Hypothalamus (tissue), 51 donors: Measurements from ENCODE around the gene LGALS8.
A peak's percentile ranks its signal among the peaks of the same experiment; 100 is the strongest.
"Not testable (repeated sequence)": the region's sequence is repeated elsewhere in the genome, so short reads cannot be mapped to it uniquely, and the experiment has no call there.

Experiments
- DNase-seq, 51 donors: peaks; one replicate each; lab custom pipeline; 2025; lab: John Stamatoyannopoulos, UW

The LGALS8 gene

GRCh38 chr1:236523704-236524141, at the start of gene LGALS8:
Gene LGALS8 (plus strand): TSS chr1:236523982. CDS start chr1:236526071, 2,089 bp downstream.
- DNase-seq, result peak; percentile 28 to 86 (median 70)

- DNase-seq, result no peak
Observed at GRCh38 chr1:236476019-236476418, 47.8 kb upstream of the LGALS8 start.

DNA sequence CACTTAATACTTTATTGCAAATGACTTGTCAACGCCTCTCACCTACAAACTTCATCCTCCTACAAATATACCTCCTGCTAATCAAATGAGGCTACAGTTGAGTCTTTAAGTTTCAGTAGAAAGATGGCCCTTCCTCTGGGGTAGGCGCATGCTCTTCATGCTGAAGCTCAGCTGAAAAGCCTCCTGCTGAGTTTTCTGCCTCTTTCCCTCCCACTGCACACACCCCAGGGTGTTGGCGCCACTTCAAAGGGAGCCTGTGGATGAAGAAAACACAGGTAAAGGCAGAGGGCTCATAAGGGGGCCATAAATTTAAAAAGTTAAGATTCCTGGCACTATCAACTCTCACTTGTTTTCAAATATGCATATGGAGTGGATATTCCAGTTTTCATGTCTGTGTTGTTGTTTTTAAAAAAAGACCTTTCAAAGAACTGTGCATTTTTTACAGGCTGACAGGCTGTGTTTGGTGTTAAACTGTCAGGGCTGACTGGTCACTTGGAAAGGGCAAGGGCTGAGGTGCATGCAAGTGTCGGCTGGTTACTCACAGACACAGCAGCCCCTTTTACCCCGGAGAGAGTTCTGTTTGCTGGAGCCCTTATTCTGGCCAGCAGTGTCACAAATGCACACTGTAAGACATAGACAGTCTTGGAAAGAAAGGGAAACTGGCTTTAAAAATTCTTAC, 42.9 kb upstream of the LGALS8 start:
- no peak for DNase-seq

DNA sequence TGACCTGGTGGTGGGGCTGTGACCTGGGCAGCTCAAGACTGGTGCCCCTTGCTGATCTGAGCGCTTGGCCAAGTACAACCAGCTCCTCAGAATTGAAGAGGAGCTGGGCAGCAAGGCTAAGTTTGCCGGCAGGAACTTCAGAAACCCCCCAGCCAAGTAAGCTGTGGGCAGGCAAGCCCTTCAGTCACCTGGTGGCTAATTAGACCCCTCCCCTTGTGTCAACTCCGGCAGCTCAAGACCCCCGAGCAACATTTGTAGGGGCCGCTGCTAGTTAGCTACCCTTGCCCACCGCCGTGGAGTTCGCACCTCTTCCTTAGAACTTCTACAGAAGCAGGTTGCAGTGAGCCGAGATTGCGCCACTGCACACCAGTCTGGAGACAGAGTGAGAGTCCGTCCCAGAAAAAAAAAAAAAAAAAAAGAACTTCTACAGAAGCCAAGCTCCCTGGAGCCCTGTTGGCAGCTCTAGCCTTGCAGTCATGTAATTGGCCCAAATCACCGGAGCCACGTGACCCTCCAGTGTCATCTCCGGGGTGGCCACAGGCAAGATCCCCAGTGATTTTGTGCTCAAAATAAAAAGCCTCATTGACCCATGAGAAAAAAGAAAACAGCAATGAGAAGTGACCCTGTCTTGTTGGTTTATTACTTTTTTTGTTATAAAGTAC, 39.3 kb upstream of the LGALS8 start:
- DNase-seq, result peak in 11 of 51 donors; percentile 2 to 24 (median 8)

DNA sequence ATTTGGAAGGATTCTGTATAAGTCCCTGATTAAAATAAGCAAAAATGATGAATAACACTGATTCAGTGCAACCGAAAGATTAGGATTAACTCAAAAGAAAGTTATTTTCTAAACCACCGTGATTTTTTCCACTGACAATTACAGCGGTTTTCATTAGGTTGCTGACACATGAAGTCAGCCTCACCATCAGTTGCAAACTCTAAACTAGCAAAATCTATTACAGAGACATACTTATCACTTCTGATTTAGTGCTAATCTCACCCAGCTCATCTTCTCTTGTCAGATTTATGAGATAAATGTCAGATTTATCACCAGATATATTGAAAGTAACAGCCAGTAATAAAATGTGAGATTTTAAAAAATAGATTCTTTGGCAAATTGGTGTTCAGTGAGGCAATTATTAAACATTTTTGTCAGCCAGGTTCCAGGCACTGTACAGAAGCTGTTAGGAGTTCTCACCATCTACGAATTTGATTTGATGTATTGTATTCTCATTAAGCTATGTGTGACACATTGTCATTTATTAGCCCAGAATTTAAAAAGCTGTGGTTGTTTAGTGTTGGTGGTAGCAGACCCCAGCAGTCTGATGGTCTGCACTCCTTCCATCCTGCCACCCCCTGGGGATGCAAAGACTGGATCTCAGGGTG, 37.3 kb upstream of the LGALS8 start:
- no peak for DNase-seq

- DNase-seq, result not testable (repeated sequence)
Observed at GRCh38 chr1:236489161-236489560, 34.6 kb upstream of the LGALS8 start.

DNA sequence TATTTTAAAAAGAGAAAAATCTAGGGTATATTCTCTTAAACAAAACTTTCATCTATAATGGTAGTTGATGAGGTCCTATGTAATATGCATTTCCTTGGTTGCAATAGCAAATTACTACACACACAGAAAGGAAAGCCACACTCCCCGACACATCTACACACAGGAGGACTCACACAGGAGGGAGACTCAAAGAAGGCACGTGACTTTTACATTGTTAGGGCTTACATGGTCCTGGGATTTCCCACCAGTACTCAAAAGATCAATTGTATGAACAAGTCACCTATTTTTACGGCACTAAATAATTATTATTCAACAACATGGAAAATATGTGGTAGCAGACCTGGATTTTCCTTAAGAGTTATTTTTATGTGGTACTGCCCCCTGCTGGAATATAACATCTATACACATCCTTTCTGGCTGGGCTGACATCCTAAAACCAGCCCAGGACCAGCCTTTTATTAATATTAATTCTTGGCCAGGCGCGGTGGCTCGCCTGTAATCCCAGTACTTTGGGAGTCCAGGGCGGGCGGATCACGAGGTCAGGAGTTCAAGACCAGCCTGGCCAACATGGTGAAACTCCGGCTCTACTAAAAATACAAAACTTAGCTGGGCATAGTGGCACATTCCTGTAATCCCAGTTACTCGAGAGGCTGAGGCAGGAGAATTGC, 33.9 kb upstream of the LGALS8 start:
- DNase-seq, result peak in 3 of 51 donors; percentile 4 to 70 (median 8)

DNA sequence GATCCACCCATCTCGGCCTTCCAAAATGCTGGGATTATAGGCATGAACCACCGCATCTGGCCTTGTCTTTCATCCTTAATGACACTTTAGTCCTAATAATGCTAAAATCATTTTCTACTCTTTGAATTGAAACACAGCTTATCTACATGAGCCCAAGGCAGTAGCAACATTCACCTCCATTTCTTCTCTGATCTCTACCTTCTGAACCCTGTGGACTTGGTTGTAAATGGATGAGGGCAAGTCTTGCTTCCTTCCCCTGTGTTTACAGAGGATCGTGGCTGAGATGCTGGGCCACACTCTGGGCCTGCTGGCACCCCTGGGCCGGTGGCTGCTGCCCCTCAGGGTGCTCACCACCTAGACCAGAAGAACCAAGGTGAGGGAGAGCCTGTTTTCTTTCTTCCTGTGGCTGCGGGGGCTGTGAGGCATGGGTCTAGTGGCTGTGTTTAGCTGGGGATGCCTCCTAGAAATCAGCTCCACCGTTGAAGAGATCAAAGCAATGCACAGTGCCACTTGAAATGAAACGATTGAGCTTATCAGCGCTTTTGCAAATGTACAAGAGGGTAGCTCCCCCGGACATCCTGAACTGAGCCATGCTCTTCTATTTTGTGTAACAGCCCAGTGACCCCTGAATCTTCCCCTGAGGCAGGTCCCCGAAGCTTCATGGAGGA, 32.2 kb upstream of the LGALS8 start:
- DNase-seq, result no peak

DNA sequence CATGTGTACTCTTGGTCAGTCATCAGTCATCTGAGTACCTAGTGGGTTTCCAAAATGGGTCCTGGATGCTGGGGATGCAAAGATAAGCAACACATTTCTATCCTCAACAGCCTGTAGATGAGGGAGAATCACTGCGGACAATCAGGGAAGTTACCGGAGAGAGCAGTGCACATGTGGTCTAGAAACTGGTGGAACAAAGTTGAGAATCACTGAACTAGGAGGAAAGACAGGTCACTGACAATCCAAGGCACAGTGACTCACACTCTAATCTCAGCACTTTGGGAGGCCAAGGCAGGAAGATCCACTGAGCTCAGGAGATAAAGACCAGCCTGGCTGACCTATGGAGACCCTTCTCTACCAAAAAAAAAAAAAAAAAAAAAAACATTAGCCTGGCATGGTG, 31.4 kb upstream of the LGALS8 start:
- no peak for DNase-seq

- DNase-seq, result no peak
Observed at GRCh38 chr1:236494082-236494481, 29.7 kb upstream of the LGALS8 start.

- no peak for DNase-seq
Observed at GRCh38 chr1:236494586-236495466, 29.0 kb upstream of the LGALS8 start.

- DNase-seq, result no peak
Observed at GRCh38 chr1:236495467-236496112, 28.2 kb upstream of the LGALS8 start.

- DNase-seq, result no peak
Observed at GRCh38 chr1:236497908-236498307, 25.9 kb upstream of the LGALS8 start.

DNA sequence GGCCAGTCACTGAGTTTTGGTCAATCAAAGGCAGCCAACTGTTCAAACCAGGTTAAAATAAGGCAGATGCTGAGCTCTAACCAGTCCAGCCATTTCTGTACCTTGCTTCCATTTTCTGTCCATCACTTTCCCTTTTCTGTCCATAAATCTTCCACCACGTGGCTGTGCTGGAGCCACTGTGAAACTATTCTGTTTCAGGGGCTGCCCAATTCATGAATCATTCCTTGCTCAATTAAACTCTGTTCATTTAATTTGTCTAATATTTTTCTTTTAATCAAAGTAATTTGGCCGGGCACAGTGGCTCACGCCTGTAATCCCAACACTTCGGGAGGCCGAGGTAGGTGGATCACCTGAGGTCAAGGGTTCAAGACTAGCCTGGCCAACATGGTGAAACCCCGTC, 22.7 kb upstream of the LGALS8 start:
- no peak for DNase-seq

DNA sequence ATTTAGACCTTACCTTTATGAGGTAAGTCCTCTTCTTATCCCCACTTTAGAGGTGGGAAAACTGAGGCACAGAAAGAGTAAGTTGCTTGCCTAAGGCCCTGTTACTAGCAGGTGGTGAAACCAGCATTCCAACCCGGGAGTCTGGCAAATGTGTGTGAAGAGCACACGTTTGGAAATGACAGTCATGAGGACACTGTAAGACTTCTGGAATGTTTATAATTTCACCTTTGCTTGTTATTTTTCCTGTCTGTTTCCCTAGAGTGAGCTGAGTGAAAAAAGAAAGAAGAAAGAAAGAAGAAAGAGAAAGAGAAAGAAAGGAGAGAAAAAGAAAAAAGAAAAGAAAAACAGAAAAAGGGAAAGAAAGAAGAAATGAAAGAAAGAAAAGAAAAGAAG, 21.2 kb upstream of the LGALS8 start:
- no peak for DNase-seq

DNA sequence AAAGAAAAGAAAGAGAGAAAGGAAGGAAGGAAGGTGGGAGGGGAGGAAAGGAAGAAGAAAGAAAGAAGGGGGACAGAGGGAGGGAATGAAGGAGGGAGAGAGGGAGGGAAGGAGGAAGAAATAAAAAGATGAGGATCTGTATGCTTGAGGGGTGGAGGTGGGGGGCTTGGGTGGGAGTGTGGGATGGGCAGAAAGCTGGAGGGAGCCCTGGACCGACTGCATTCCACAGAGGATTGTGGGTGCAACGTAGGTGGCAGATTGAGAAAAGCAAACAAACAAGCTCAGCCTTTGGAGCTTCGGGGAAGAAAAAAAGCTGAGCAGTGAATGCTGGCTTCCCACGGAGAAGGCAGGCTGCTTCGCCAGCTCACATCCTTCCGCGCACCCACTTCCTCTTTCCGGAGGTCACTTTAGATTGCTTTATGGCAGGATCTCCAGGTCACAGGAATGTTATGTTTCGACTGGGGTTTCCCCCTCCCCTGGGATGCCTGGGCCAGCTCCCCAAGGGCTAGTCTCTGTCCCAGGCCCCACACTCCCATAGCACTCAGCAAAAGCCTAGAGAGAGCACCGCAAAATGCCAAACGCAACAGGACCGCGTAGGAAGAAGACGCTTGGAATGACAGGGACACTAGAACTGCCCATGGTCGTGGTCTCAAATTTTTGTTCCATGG, 20.7 kb upstream of the LGALS8 start:
- peak in 22 of 51 donors; percentile 2 to 40 (median 12) for DNase-seq

- DNase-seq, result not testable (repeated sequence)
Observed at GRCh38 chr1:236504338-236504737, 19.4 kb upstream of the LGALS8 start.

- no peak for DNase-seq
Observed at GRCh38 chr1:236507022-236507700, 16.6 kb upstream of the LGALS8 start.
